Measurements from ENCODE around the gene LDLRAD4. TPM values are rescaled to one million over a fixed set of nuclear protein-coding genes. Genes with fewer than 3 reads are reported as not detected.

The LDLRAD4 gene
- total RNA-seq, 2 experiments from 2014 or later = 37.3 to 38.5 TPM

- ChIA-PET POLR2A (interaction anchor here (0.6 to 6.8 kb wide), 4 partner anchors 10 to 106 kb away, joined by 3 to 60 read pairs (median 4); no protein-coding TSS in a partner anchor), CTCF (interaction anchor here (1.1 to 2.3 kb wide), 3 partner anchors 9 to 77 kb away, joined by 3 to 5 read pairs (median 5); no protein-coding TSS in a partner anchor)
- H3K36me3 Mint-ChIP-seq (ENCODE audit: low read depth) = peaks cover 33% of the 10 kb centered on the region
- H3K4me1 Mint-ChIP-seq (ENCODE audit: low read depth) = peaks cover 86% of the 10 kb centered on the region
- H3K27ac Mint-ChIP-seq = peak overlapping the region; percentile 78
- H3K9me3 Mint-ChIP-seq = peaks cover 5% of the 10 kb centered on the region
- H3K4me3 Mint-ChIP-seq = peak overlapping the region; percentile 46
- intact Hi-C loops (cut with micrococcal nuclease) = no loop called here
- TF ChIP-seq, protein P1, sequence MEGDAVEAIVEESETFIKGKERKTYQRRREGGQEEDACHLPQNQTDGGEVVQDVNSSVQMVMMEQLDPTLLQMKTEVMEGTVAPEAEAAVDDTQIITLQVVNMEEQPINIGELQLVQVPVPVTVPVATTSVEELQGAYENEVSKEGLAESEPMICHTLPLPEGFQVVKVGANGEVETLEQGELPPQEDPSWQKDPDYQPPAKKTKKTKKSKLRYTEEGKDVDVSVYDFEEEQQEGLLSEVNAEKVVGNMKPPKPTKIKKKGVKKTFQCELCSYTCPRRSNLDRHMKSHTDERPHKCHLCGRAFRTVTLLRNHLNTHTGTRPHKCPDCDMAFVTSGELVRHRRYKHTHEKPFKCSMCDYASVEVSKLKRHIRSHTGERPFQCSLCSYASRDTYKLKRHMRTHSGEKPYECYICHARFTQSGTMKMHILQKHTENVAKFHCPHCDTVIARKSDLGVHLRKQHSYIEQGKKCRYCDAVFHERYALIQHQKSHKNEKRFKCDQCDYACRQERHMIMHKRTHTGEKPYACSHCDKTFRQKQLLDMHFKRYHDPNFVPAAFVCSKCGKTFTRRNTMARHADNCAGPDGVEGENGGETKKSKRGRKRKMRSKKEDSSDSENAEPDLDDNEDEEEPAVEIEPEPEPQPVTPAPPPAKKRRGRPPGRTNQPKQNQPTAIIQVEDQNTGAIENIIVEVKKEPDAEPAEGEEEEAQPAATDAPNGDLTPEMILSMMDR (IDR thresholded peaks at IDR 0.05) = no peak
- DNase-seq = peak; percentile 54
- H3K27me3 Mint-ChIP-seq = no peaks in the 10 kb centered on the region
- peak; percentile 58 for ATAC-seq
Measured at GRCh38 chr18:13276530-13277520, 58.3 kb downstream of the LDLRAD4 start.

GRCh38 chr18:13278062-13278630 lies 59.6 kb downstream of the LDLRAD4 start:
- peaks cover 88% of the 10 kb centered on the region for H3K4me1 Mint-ChIP-seq (ENCODE audit: low read depth)
- peak overlapping the region; percentile 28 for H3K4me3 Mint-ChIP-seq
- H3K9me3 Mint-ChIP-seq = peaks cover 8% of the 10 kb centered on the region
- no peaks in the 10 kb centered on the region for H3K27me3 Mint-ChIP-seq
- DNase-seq = peak; percentile 7
- H3K27ac Mint-ChIP-seq = peak overlapping the region; percentile 83
- TF ChIP-seq, protein P1 (IDR thresholded peaks at IDR 0.05) = no peak
- no peak for ATAC-seq
- ChIA-PET POLR2A (interaction anchor here (1.3 to 6.8 kb wide), 3 partner anchors 11 to 57 kb away, joined by 3 to 60 read pairs (median 4); no protein-coding TSS in a partner anchor), CTCF (interaction anchor here (1.1 to 2.1 kb wide), 4 partner anchors 11 to 336 kb away, joined by 3 to 6 read pairs (median 4); no protein-coding TSS in a partner anchor)
- intact Hi-C loops (cut with micrococcal nuclease) = no loop called here
- H3K36me3 Mint-ChIP-seq (ENCODE audit: low read depth) = peaks cover 34% of the 10 kb centered on the region

DNA sequence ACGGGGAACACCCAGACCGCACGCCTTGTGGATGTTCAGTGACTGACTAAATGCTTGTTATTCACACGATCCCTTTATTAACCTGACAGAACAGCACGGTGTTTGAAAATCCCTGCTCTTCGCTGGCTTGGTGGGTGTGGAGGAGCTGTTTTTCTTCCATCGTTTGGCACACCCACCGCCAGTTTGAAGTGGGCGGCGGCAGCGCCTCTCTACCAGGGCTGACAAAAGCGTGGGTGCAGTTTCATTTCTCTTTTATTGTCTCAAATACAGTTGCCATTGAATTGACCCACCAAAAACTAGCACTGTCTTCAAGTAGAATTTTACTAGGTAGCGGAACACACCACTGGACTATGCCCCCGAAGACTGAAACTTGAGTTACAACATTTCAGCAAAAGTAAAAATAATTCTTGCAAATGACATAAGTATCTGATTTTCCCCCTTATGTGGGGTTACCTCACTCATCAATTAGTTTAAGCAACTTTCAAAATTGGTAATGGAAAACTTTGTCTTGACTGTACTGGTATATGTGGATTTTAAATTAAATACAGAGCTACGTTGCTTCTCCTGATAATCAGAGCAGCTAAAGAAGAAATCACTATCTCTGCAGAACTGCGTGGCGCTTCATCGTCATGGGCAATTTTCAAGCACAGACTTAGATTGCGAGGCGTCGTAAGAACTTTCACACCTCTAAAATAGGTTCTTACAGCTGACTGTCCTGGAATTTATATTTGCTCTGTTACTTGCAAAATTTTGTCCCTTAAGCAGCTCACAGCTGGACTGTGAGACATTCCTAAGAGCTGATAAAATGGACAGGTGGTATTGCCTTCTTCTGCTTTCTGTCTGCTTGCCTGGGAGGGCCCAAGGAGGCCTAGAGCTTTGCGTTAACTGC lies 60.9 kb downstream of the LDLRAD4 start:
- intact Hi-C loops (cut with micrococcal nuclease) = no loop called here
- peak; percentile 80 for DNase-seq
- TF ChIP-seq, protein P1 (IDR thresholded peaks at IDR 0.05) = no peak
- ATAC-seq = peak; percentile 59
- peak overlapping the region; percentile 83 for H3K27ac Mint-ChIP-seq
- peaks cover 25% of the 10 kb centered on the region for H3K36me3 Mint-ChIP-seq (ENCODE audit: low read depth)
- peaks cover 8% of the 10 kb centered on the region for H3K9me3 Mint-ChIP-seq
- H3K4me1 Mint-ChIP-seq (ENCODE audit: low read depth) = peaks cover 88% of the 10 kb centered on the region
- no peaks in the 10 kb centered on the region for H3K27me3 Mint-ChIP-seq
- ChIA-PET POLR2A (interaction anchor here (0.5 to 6.8 kb wide), 7 partner anchors 10 to 329 kb away, joined by 3 to 60 read pairs (median 3); no protein-coding TSS in a partner anchor), CTCF (interaction anchor here (0.9 to 2.1 kb wide), 11 partner anchors 9 to 335 kb away, joined by 3 to 7 read pairs (median 3); no protein-coding TSS in a partner anchor)
- H3K4me3 Mint-ChIP-seq = peak overlapping the region; percentile 64

DNA sequence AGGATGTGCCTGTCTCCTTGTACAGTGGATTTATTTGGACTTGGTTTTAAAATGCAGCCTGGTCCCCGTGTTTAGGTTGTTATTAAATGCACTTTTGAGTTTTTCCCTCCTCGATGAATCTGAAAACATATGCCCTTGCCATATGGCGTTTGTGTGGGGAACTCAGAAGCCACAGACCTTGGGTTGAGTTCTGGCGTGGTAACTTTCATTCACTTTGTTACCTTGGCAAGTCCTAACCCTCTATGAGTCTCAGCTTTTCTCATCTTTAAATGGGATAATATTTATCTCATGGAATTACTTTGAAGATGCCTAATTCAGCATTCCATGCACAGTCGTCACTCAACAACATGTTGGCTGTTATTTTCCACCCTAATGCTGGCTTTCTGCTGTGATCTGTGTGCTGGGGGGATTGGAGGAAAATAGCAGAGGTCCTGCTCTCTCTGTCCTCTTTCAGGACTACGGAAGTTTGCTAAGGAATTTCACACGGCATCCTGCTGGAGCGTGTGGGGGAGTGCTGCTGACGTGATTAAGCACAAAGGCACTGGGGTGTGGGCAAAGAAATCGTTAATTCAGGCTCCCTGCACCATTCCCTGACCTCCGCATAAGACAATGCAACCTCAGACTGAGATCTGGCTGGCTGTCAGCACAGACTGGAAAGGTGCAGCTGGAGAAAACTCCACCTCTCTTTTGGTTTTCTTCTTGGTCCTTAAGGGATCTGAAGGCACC lies 61.7 kb downstream of the LDLRAD4 start:
- ChIA-PET CTCF (interaction anchor here (1.0 to 2.1 kb wide), 9 partner anchors 8 to 93 kb away, joined by 3 to 7 read pairs (median 3); no protein-coding TSS in a partner anchor), POLR2A (interaction anchor here (0.5 to 6.8 kb wide), 3 partner anchors 13 to 328 kb away, joined by 3 to 60 read pairs (median 3); no protein-coding TSS in a partner anchor)
- Mint-ChIP-seq H3K4me1 (ENCODE audit: low read depth) (peaks cover 88% of the 10 kb centered on the region), H3K9me3 (peaks cover 8% of the 10 kb centered on the region), H3K27me3 (no peaks in the 10 kb centered on the region), H3K4me3 (peak overlapping the region; percentile 64), H3K36me3 (ENCODE audit: low read depth) (peaks cover 25% of the 10 kb centered on the region), H3K27ac (peak overlapping the region; percentile 83)
- DNase-seq (no peak), ATAC-seq (no peak)
- intact Hi-C loops (cut with micrococcal nuclease) = no loop called here
- TF ChIP-seq, protein P1 (IDR thresholded peaks at IDR 0.05) = no peak
